ENCODE data around the gene ARHGAP28.

- TF ChIP-seq PAX5 (IDR thresholded peaks at IDR 0.05; ENCODE audit: insufficient read depth, low read length, severe bottlenecking) (no peak), POLR2A (IDR thresholded peaks at IDR 0.05; ENCODE audit: low read depth, low read length) (no peak), POLR2AphosphoS5 (IDR thresholded peaks at IDR 0.05; ENCODE audit: low read depth, low read length) (no peak), TAF1 (IDR thresholded peaks at IDR 0.05; ENCODE audit: low read depth, low read length) (no peak)
Measured at GRCh38 chr18:6928359-6928758, 198.8 kb downstream of the ARHGAP28 start.

Data from GM12891 (cell line).